Omental fat pad (tissue), 4 donors: Measurements from ENCODE around the gene CCDC90B. TPM values are rescaled to one million over a fixed set of nuclear protein-coding genes. Genes with fewer than 3 reads are reported as not detected.

ENCODE experiments used
- ATAC-seq: fragments of 150-250 bp; one replicate; pipeline ENCODE4 v1.9.1; 2016; ENCODE audit warnings: mild to moderate bottlenecking, moderate library complexity; ENCODE audit not compliant: low FRiP score
- DNase-seq: peaks from one replicate; pipeline ENCODE4 v3.0.0-alpha.2; 2019; ENCODE audit warnings: low spot score
- total RNA-seq, 4 donors: library from RNA; depleted of rRNA; stranded (reverse); fragments of >200 nt; gene quantifications; one replicate each; pipeline ENCODE4 v1.1.0, GENCODE V29; 2016
- TF ChIP-seq, protein P1 (sequence below), 3 donors: fragments of 450-650 bp; IDR thresholded peaks; one replicate each; pipeline ENCODE4 v1.5.1; 2016 to 2017; ENCODE audit warnings: antibody characterized with exemption in 3 of 3, mild to moderate bottlenecking in 3 of 3, moderate library complexity in 2 of 3

The CCDC90B gene, protein sequence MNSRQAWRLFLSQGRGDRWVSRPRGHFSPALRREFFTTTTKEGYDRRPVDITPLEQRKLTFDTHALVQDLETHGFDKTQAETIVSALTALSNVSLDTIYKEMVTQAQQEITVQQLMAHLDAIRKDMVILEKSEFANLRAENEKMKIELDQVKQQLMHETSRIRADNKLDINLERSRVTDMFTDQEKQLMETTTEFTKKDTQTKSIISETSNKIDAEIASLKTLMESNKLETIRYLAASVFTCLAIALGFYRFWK
- 10 to 100 TPM; 22.1 to 45.2 (median 31.2) TPM for total RNA-seq

DNA sequence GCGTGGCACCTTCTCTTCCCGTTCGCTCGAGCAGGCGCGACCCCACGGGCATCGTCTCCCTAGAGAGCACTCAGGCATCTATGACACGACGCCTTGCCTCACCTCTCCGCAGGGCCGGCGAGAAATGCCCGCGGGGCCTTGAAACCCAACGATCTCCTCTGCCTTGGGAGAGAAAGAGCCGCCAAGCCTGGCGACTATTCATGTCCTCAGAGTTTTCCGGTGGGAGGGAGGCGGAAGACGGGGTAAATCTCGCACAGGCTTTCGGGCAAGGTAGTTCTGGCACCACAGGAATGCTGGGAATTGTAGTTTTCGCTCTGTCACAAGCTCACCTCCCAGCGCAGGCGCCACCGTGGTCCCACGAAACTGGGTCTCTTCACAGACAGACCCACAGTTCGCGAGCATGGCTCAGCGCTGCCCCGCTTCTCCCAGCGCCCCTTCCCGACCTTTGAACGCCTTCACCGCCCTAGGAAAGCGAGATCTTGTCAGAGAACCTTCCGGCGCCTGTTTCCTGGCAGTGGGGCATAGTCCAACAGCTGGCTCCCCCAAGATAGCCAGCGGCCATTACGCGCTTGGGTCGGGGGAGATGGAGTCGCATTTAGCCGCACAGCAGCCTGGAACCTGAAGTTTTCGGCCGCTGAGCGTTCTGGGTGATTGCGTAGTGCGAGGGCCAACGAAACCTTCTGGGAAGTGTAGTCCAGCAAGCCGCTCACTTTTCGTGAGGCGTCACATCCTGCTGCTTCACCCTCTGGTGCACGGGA, at the start of gene CCDC90B:
Gene CCDC90B (minus strand): TSS at position 597 of the 758 bp plus-strand sequence. CDS start 395 bp downstream, at position 202.
- ATAC-seq (peak; percentile 99), DNase-seq (peak; percentile 72)
- TF ChIP-seq, protein P1, sequence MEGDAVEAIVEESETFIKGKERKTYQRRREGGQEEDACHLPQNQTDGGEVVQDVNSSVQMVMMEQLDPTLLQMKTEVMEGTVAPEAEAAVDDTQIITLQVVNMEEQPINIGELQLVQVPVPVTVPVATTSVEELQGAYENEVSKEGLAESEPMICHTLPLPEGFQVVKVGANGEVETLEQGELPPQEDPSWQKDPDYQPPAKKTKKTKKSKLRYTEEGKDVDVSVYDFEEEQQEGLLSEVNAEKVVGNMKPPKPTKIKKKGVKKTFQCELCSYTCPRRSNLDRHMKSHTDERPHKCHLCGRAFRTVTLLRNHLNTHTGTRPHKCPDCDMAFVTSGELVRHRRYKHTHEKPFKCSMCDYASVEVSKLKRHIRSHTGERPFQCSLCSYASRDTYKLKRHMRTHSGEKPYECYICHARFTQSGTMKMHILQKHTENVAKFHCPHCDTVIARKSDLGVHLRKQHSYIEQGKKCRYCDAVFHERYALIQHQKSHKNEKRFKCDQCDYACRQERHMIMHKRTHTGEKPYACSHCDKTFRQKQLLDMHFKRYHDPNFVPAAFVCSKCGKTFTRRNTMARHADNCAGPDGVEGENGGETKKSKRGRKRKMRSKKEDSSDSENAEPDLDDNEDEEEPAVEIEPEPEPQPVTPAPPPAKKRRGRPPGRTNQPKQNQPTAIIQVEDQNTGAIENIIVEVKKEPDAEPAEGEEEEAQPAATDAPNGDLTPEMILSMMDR (IDR thresholded peaks at IDR 0.05): no peak

DNA sequence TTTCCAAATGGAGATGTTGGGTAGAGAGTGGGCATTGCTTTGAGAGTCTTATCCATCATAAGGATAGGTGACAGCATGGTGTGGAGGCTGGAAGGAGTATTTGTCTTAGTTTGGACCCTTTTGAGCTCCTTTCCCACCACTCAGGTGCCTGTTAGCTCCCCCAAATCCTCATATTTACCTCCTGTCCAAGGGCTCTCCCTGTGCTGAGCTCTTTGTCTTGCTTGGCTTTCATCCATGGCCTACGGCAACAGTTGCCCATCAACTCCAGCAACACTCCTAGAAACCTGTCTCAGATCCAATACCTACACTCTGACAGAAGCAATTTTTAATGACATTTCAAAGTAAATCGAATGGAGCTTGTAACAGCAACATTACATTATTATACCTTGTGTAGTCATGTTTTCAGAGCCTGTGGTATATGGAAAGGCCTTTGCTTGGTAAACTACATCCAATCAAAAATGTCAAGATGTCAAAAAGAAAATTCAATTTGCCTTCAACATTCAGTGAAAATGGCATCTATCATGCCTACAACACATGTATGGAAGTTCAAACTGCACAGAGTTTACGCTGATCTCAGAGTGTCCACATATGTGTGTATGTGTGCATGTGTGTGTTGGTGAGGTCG, 49.4 kb upstream of the CCDC90B start:
- DNase-seq (no peak), ATAC-seq (no peak)
- TF ChIP-seq, protein P1 (IDR thresholded peaks at IDR 0.05): no peak

DNA sequence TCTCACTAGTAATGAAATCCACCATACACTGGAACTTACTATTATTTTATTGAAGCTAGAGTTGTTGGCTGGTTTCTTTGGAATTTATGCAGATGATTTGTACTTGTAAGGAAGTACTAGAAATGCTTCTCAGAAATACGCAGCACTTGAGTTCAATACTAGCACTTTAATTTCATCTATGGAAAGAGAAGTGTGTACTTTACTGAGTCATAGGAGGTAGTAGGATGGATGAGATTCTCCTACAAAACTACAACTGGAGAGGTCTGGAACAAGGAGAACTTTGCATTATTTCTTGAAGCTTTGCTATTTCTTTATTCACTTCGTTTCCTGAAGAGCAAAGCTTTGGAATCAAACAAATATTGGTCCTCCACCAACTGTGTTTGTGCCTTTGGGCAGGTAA, 44.1 kb upstream of the CCDC90B start:
- TF ChIP-seq, protein P1 (IDR thresholded peaks at IDR 0.05): no peak
- no peak for ATAC-seq
- no peak for DNase-seq

DNA sequence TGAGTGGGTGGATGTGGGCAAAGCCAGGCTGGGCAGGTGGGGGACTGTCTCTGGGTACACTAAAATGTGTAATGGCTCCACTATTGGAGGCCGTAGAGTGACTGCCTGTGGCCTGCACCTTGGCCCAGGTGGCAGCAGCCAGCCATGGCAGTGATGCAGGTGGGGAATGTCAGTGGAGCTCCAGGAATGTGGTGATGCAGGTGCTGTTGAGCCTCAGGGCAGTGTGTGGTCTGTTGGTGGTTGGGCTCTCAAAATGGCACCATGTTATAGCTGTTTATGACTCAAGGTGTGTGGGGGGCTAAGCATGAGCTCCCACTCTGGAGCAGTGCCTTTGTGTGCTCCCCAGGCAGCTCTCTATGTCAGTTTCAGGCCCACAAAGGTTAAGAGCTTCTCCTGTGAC, 40.2 kb upstream of the CCDC90B start:
- DNase-seq (no peak), ATAC-seq (no peak)
- TF ChIP-seq, protein P1 (IDR thresholded peaks at IDR 0.05): no peak

DNA sequence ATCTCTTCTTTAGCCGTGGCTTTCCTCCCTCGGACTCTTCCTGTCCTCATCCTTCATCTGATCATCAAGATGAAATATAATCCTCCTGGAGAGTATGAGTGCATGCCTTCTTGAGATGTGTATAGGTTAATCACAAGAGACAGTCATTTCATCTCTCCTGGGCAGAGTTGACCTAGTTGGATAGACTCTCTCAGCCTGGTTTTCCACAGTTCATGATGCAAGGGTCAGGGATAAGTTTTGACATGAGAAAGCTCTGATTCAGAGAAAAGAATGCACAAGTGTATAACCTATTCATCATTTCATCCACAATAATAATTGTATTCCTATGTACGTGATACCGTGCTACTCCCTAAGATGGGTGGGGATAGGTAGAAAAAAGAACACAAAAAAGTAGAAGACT, 33.2 kb upstream of the CCDC90B start:
- ATAC-seq (no peak), DNase-seq (no peak)
- TF ChIP-seq, protein P1 (IDR thresholded peaks at IDR 0.05): no peak

DNA sequence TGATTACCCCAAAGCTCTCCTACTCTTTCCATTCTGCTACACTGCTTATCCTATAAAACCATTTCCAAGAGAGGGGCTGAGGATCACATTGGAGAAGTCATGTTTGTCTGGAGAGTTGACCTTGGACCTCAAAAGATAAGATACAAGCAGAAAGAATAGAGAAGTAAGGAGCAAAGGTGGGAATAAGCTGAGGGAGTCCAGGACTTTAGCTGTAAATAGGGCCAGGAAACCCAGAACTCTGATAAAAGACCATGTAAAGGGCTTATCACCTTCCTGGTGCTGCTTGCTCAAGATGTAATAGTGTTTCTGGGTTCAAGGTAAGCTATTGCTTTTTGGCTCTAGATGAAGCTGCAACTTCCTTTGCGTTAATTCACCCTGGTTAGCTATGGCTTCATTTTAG, 32.8 kb upstream of the CCDC90B start:
- DNase-seq (no peak), ATAC-seq (no peak)
- TF ChIP-seq, protein P1 (IDR thresholded peaks at IDR 0.05): no peak
